ENCODE results near the gene METTL26.

METTL26 gene

DNA sequence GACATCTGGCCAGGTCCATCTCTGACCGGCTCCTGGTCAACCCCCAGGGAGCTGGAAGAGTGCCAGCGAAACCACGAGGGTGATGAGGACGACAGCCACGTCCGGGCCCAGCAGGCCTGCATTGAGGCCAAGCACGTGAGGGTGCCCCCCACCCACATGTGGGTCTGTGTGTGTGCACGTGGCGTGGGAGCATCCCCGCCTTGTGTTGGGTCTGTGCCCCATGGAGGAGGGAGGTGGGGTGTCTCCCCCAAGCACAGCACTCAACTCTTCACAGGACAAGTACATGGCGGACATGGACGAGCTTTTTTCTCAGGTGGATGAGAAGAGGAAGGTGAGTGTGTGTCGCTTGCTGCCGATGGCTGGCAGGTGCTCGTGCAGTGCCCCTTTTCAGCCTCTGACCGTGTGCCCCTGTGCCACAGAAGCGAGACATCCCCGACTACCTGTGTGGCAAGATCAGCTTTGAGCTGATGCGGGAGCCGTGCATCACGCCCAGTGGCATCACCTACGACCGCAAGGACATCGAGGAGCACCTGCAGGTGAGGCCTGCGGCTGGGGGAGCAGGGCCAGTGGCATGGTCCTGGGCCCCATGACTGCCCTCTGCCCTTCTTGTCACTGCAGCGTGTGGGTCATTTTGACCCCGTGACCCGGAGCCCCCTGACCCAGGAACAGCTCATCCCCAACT, 45.8 kb upstream of the METTL26 start:
- no peak for DNase-seq (ENCODE audit: low read depth)
- H3K4me3 ChIP-seq (ENCODE audit: low read length), result peak overlapping the region; percentile 76
- TF ChIP-seq, protein P1, sequence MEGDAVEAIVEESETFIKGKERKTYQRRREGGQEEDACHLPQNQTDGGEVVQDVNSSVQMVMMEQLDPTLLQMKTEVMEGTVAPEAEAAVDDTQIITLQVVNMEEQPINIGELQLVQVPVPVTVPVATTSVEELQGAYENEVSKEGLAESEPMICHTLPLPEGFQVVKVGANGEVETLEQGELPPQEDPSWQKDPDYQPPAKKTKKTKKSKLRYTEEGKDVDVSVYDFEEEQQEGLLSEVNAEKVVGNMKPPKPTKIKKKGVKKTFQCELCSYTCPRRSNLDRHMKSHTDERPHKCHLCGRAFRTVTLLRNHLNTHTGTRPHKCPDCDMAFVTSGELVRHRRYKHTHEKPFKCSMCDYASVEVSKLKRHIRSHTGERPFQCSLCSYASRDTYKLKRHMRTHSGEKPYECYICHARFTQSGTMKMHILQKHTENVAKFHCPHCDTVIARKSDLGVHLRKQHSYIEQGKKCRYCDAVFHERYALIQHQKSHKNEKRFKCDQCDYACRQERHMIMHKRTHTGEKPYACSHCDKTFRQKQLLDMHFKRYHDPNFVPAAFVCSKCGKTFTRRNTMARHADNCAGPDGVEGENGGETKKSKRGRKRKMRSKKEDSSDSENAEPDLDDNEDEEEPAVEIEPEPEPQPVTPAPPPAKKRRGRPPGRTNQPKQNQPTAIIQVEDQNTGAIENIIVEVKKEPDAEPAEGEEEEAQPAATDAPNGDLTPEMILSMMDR (conservative IDR thresholded peaks at IDR 0.05; ENCODE audit: low read length), result no peak

DNA sequence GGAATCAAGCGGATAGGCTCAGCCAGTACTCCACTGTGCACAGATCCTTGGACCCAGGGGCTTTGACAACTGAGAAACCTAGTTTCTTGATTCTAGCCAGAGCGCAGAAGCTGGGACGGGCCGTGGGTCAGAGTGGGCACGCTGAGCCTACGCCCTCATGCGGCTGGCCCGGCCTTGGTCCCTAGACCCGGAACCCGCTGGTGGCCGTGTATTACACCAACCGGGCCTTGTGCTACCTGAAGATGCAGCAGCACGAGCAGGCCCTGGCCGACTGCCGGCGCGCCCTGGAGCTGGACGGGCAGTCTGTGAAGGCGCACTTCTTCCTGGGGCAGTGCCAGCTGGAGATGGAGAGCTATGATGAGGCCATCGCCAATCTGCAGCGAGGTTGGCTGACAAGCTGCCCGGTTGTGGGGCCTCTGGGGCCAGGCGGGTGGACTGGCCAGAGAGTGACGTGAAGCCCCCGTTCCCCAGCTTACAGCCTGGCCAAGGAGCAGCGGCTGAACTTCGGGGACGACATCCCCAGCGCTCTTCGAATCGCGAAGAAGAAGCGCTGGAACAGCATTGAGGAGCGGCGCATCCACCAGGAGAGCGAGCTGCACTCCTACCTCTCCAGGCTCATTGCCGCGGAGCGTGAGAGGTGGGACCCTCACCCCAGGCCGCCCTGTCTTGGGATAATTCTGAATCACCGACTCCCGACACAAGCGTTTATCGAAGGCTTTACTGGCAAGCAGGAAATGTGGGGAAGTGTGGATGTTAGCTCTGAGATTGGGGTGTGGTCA, 45.1 kb upstream of the METTL26 start:
- H3K4me3 ChIP-seq (ENCODE audit: low read length), result peak overlapping the region; percentile 76
- peak; percentile 53 for DNase-seq (ENCODE audit: low read depth)
- TF ChIP-seq, protein P1 (conservative IDR thresholded peaks at IDR 0.05; ENCODE audit: low read length), result no peak; the same call in 1 of the 2 replicates

DNA sequence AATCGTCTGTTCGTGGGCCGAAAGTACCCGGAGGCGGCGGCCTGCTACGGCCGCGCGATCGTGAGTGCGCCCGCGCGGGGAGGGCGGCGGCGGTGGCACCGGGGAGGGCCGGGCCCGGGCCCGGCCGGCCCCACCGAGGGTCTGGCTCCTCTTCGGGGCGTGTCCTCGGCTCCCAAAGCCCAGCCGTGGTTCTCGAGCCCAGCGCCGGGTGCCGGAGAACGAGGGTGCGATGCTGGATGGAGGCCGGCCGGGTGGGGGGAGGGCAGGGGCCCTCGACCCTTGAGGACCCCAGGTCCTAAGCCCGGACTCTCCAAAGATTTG, 44.5 kb upstream of the METTL26 start:
- DNase-seq (ENCODE audit: low read depth), result no peak
- peak overlapping the region; percentile 76 for H3K4me3 ChIP-seq (ENCODE audit: low read length)
- TF ChIP-seq, protein P1 (conservative IDR thresholded peaks at IDR 0.05; ENCODE audit: low read length), result no peak

DNA sequence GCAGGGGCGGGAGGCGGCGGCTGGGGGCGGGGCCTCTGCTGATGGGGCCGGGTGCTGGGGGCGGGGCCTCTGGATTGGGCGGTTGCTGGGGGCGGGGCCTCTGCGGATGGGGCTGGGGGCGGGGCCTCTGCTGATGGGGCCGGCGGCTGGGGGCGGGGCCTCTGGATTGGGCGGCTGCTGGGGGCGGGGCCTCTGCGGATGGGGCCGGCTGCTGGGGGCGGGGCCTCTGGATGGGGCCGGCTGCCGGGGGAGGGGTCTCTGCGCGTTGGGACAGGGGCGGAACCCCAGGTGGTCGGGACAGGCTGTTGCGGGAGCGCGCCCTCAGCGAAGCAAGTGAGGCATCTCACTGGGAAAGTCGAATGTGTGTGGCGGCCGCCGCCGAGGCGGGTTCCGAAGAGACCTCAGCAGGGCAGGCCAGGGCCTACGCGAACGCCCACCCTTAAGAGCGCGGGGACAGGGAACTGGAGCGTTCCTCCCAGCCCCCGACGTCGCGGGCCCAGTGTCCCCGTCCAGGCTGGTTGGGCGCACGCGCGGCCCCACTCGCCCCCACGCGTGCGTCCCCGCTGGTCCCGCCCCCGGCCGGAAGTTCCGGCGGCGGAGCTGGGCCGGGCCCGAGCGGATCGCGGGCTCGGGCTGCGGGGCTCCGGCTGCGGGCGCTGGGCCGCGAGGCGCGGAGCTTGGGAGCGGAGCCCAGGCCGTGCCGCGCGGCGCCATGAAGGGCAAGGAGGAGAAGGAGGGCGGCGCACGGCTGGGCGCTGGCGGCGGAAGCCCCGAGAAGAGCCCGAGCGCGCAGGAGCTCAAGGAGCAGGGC, 43.9 kb upstream of the METTL26 start, which contains the start of gene STUB1:
TSS of gene STUB1 (plus strand) at position 597 of the 811 bp plus-strand sequence. CDS start at position 713, 116 bp downstream.
- DNase-seq (ENCODE audit: low read depth), result peak; percentile 84
- peak within 1 kb of the TSS; percentile 76 for H3K4me3 ChIP-seq (ENCODE audit: low read length)
- TF ChIP-seq, protein P1 (conservative IDR thresholded peaks at IDR 0.05; ENCODE audit: low read length), result no peak

DNA sequence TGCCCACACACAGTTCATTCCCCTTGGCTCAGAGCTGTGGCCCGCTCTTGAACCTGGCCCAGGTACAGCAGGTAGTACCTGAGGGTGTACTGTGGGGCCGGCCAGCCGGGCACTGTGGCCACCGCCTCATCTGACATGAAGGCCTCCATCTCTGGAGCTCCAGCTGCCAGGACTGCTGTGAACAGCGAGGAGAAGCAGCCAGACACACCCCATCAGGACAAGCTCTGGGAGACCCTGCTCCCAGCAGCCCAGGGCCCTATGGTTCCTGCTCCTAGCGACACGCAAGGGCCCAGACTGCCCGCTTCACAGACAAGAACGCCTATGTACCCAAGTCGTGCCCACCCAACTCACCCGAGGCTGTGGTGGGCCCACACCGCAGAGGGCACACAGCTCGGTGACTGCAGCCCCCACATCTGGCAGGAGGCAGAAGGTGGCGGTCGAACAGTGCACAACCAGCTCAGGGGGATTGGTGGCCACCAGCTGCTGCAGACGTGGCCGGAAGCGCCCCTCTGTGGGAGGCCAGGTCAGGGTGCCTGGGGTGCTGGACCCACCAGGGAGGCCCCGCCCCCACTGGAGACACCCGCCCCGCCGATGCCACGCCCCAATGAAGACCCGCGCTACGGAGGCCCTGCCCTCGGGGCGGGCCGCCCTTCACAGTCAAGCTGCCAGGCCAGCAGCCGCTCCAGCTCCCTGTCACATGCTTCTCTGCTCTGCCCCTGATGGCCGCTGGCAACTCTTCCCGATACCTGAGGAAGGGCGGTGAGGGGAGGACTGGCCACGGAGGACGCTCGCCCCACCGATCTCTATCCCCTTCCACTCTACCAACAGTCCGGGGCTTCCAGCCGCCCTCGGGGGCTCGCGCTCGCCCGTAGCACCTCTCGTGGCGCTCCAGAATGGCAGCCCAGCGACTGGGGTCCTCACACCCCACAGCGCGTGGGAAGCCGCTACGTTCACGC, 43.0 kb upstream of the METTL26 start:
- peak overlapping the region; percentile 66 for H3K4me3 ChIP-seq (ENCODE audit: low read length)
- TF ChIP-seq, protein P1 (conservative IDR thresholded peaks at IDR 0.05; ENCODE audit: low read length), result no peak
- peak; percentile 38 for DNase-seq (ENCODE audit: low read depth)

DNA sequence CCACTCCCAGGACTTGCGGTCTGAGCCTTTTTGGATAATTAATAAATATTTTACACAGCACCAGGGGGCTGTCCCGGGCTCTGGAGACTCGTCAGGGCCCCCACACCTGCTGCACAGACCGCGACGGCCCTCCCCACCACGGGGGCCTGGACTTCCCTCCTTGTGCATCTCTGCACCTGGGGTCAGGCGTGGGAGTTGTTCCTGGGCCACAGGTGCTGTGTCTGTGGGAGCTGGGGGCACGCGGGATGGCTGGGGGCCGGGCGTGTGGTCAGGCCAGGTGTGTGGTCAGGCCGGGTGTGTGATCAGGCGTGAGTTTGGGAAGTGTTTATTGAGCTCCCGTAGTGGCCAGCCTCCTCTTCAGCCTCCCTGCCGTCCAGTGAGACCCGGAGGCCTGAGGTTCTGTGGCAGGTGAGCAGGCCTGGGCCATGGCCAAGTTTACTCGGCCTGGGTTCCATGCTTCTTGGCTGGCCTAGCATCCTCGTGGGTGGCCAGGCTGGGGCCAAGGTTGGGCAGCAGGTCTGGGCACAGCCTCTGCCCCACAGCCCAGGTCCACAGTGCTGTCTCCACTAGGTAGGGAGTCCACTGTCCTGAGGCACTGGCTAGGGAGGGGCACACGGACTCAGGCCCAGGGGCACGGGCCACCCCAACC, 42.2 kb upstream of the METTL26 start:
- TF ChIP-seq, protein P1 (conservative IDR thresholded peaks at IDR 0.05; ENCODE audit: low read length), result no peak
- DNase-seq (ENCODE audit: low read depth), result no peak

More for the DNA sequence above, 42.2 kb upstream of the METTL26 start:
- no peak overlapping the region for H3K4me3 ChIP-seq (ENCODE audit: low read length)

Measured in AG10803 (cell line).